ES-I3 (cell line): Measurements from ENCODE around the gene AMOTL1.

Experiments used
- H3K36me3 ChIP-seq: 2 replicates; pipeline ENCODE4 v1.6.1; 2013; ENCODE audit warnings: mild to moderate bottlenecking, low read length, control low read depth, moderate library complexity; ENCODE audit not compliant: insufficient read depth
- H3K4me1 ChIP-seq: 2 replicates; pipeline ENCODE4 v1.6.1; 2013; ENCODE audit warnings: mild to moderate bottlenecking, control low read depth, low read length; ENCODE audit not compliant: insufficient read depth
- H3K9ac ChIP-seq: 2 replicates; pipeline ENCODE4 v1.6.1; 2013; ENCODE audit warnings: low read depth, mild to moderate bottlenecking, low read length, moderate library complexity
- H3K9me3 ChIP-seq: 2 replicates; pipeline ENCODE4 v1.6.1; 2013; ENCODE audit warnings: mild to moderate bottlenecking, low read length, moderate library complexity; ENCODE audit not compliant: control insufficient read depth, insufficient read depth

AMOTL1 gene

GRCh38 chr11:94876645-94877442 is 108.7 kb downstream of the AMOTL1 start:
- Histone ChIP-seq H3K4me1 (peaks cover 6% of the 10 kb centered on the region; the same call in 1 of the 2 replicates), H3K9me3 (no peaks in the 10 kb centered on the region), H3K9ac (no peak overlapping the region), H3K36me3 (peaks cover 37% of the 10 kb centered on the region)

GRCh38 chr11:94877443-94878200 is 109.5 kb downstream of the AMOTL1 start:
- H3K9ac ChIP-seq, result no peak overlapping the region
- H3K9me3 ChIP-seq, result no peaks in the 10 kb centered on the region

GRCh38 chr11:94879006-94879405 is 110.8 kb downstream of the AMOTL1 start:
- Histone ChIP-seq H3K9me3 (no peaks in the 10 kb centered on the region), H3K36me3 (peaks cover 41% of the 10 kb centered on the region), H3K9ac (no peak overlapping the region), H3K4me1 (peaks cover 6% of the 10 kb centered on the region; the same call in 1 of the 2 replicates)

More at GRCh38 chr11:94877443-94878200, 109.5 kb downstream of the AMOTL1 start:
- H3K4me1 ChIP-seq, result peaks cover 6% of the 10 kb centered on the region; the same call in 1 of the 2 replicates
- H3K36me3 ChIP-seq, result peaks cover 38% of the 10 kb centered on the region

- H3K4me1 ChIP-seq, result peaks cover 6% of the 10 kb centered on the region; the same call in 1 of the 2 replicates
- H3K36me3 ChIP-seq, result peaks cover 36% of the 10 kb centered on the region
- H3K9ac ChIP-seq, result no peak overlapping the region
Measured at GRCh38 chr11:94880216-94880615, 112.1 kb downstream of the AMOTL1 start.

GRCh38 chr11:94882931-94883330 is 114.8 kb downstream of the AMOTL1 start:
- Histone ChIP-seq H3K4me1 (no peaks in the 10 kb centered on the region), H3K9ac (no peak overlapping the region), H3K9me3 (peaks cover 2% of the 10 kb centered on the region; the same call in 1 of the 2 replicates), H3K36me3 (peaks cover 16% of the 10 kb centered on the region)

More at GRCh38 chr11:94880216-94880615, 112.1 kb downstream of the AMOTL1 start:
- H3K9me3 ChIP-seq, result no peaks in the 10 kb centered on the region

GRCh38 chr11:94883878-94884277 is 115.7 kb downstream of the AMOTL1 start:
- peaks cover 16% of the 10 kb centered on the region for H3K36me3 ChIP-seq
- H3K9ac ChIP-seq, result no peak overlapping the region
- no peaks in the 10 kb centered on the region for H3K4me1 ChIP-seq
- peaks cover 2% of the 10 kb centered on the region; the same call in 1 of the 2 replicates for H3K9me3 ChIP-seq

- Histone ChIP-seq H3K9me3 (peaks cover 2% of the 10 kb centered on the region; the same call in 1 of the 2 replicates), H3K9ac (no peak overlapping the region), H3K36me3 (peaks cover 16% of the 10 kb centered on the region), H3K4me1 (no peaks in the 10 kb centered on the region)
Measured at GRCh38 chr11:94884376-94884775, 116.2 kb downstream of the AMOTL1 start.

- peaks cover 2% of the 10 kb centered on the region; the same call in 1 of the 2 replicates for H3K9me3 ChIP-seq
- no peak overlapping the region for H3K9ac ChIP-seq
- H3K36me3 ChIP-seq, result peaks cover 16% of the 10 kb centered on the region
- no peaks in the 10 kb centered on the region for H3K4me1 ChIP-seq
Measured at GRCh38 chr11:94885133-94885532, 117.0 kb downstream of the AMOTL1 start.

GRCh38 chr11:94885581-94885980 is 117.4 kb downstream of the AMOTL1 start:
- no peaks in the 10 kb centered on the region for H3K4me1 ChIP-seq
- peaks cover 2% of the 10 kb centered on the region; the same call in 1 of the 2 replicates for H3K9me3 ChIP-seq
- peaks cover 16% of the 10 kb centered on the region for H3K36me3 ChIP-seq
- no peak overlapping the region for H3K9ac ChIP-seq

GRCh38 chr11:94888204-94888603 is 120.0 kb downstream of the AMOTL1 start:
- Histone ChIP-seq H3K4me1 (no peaks in the 10 kb centered on the region), H3K9me3 (peaks cover 2% of the 10 kb centered on the region; the same call in 1 of the 2 replicates), H3K36me3 (peaks cover 4% of the 10 kb centered on the region; the same call in 1 of the 2 replicates), H3K9ac (no peak overlapping the region)

GRCh38 chr11:94895451-94895850 is 127.3 kb downstream of the AMOTL1 start:
- H3K9ac ChIP-seq, result no peak overlapping the region; the same call in 1 of the 2 replicates
- no peaks in the 10 kb centered on the region; the same call in 1 of the 2 replicates for H3K9me3 ChIP-seq
- H3K36me3 ChIP-seq, result no peaks in the 10 kb centered on the region
- H3K4me1 ChIP-seq, result no peaks in the 10 kb centered on the region

- Histone ChIP-seq H3K9me3 (no peaks in the 10 kb centered on the region; the same call in 1 of the 2 replicates), H3K9ac (no peak overlapping the region), H3K4me1 (no peaks in the 10 kb centered on the region), H3K36me3 (no peaks in the 10 kb centered on the region)
Measured at GRCh38 chr11:94895971-94896370, 127.8 kb downstream of the AMOTL1 start.

GRCh38 chr11:94897330-94897768 is 129.2 kb downstream of the AMOTL1 start:
- H3K9ac ChIP-seq, result no peak overlapping the region
- H3K36me3 ChIP-seq, result no peaks in the 10 kb centered on the region
- H3K9me3 ChIP-seq, result no peaks in the 10 kb centered on the region; the same call in 1 of the 2 replicates
- no peaks in the 10 kb centered on the region for H3K4me1 ChIP-seq

GRCh38 chr11:94907226-94907625 is 139.1 kb downstream of the AMOTL1 start:
- Histone ChIP-seq H3K4me1 (no peaks in the 10 kb centered on the region), H3K36me3 (no peaks in the 10 kb centered on the region), H3K9ac (no peak overlapping the region), H3K9me3 (no peaks in the 10 kb centered on the region)
